ENCODE results near the gene DICER1.

DNA sequence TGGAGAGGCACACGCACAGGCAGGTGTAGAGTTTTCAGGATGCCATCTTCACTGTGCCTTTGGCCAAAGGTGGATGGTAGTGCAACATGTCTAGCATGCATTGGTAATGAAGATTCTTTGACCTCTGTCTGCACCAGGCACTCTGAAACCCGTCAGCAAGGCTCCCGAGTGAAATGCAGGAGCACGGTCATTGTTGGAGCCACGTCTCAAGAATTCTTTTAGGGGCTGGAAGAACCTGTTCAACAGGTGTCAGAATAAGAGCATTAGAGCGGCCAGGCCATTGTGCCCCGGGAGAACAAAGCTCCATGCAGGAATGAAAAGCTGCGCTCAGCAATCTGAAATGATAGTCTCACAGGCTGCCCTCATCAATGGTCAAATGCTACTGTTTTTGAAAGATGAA is 40.2 kb upstream of the DICER1 start:
- no peak for TF ChIP-seq POLR2AphosphoS5 (IDR thresholded peaks at IDR 0.05; ENCODE audit: low read depth, low read length)
- no peak for TF ChIP-seq SPI1 (IDR thresholded peaks at IDR 0.05; ENCODE audit: low read depth, low read length)
- TF ChIP-seq POLR2A (IDR thresholded peaks at IDR 0.05; ENCODE audit: low read depth, low read length): no peak
- no peak for TF ChIP-seq TAF1 (IDR thresholded peaks at IDR 0.05; ENCODE audit: low read depth, low read length)
- no peak for TF ChIP-seq POU2F2 (IDR thresholded peaks at IDR 0.05; ENCODE audit: low read depth, low read length)

All from GM12891 (cell line).